ENCODE data around the gene ZKSCAN5.
"Not testable (repeated sequence)": the region's sequence is repeated elsewhere in the genome, so short reads cannot be mapped to it uniquely, and the experiment has no call there.

Gene ZKSCAN5

GRCh38 chr7:99497766-99498545, 6.5 kb upstream of the ZKSCAN5 start:
- DNase-seq (ENCODE audit: low spot score): no peak

GRCh38 chr7:99498546-99498944, 5.9 kb upstream of the ZKSCAN5 start:
- no peak for DNase-seq (ENCODE audit: low spot score)

- DNase-seq (ENCODE audit: low spot score): no peak
Measured at GRCh38 chr7:99499371-99499720, 5.1 kb upstream of the ZKSCAN5 start.

- peak; percentile 94 for DNase-seq (ENCODE audit: low spot score)
Measured at GRCh38 chr7:99499721-99500636, 4.5 kb upstream of the ZKSCAN5 start, which contains the start of gene ZNF394. Gene ZNF394, minus strand, starts transcription at chr7:99500281. Its CDS starts 188 bp downstream, at chr7:99500093.

GRCh38 chr7:99500637-99501009, 3.8 kb upstream of the ZKSCAN5 start:
- DNase-seq (ENCODE audit: low spot score): no peak

- DNase-seq (ENCODE audit: low spot score): not testable (repeated sequence)
Measured at GRCh38 chr7:99501236-99501635, 3.2 kb upstream of the ZKSCAN5 start.

GRCh38 chr7:99504281-99504602, 220 bp upstream of the ZKSCAN5 start:
- DNase-seq (ENCODE audit: low spot score): peak; percentile 97

- DNase-seq (ENCODE audit: low spot score): no peak
Measured at GRCh38 chr7:99505324-99505662, 831 bp downstream of the ZKSCAN5 start.

- DNase-seq (ENCODE audit: low spot score): peak; percentile 20
Measured at GRCh38 chr7:99514050-99514449, 9.6 kb downstream of the ZKSCAN5 start.

- DNase-seq (ENCODE audit: low spot score): no peak
Measured at GRCh38 chr7:99521399-99521798, 16.9 kb downstream of the ZKSCAN5 start.

GRCh38 chr7:99525713-99526440, 21.4 kb downstream of the ZKSCAN5 start:
- no peak for DNase-seq (ENCODE audit: low spot score)

GRCh38 chr7:99531354-99531765, 26.9 kb downstream of the ZKSCAN5 start:
- DNase-seq (ENCODE audit: low spot score): no peak

GRCh38 chr7:99535667-99536066, 31.2 kb downstream of the ZKSCAN5 start:
- no peak for DNase-seq (ENCODE audit: low spot score)

GRCh38 chr7:99539213-99539811, 34.9 kb downstream of the ZKSCAN5 start:
- no peak for DNase-seq (ENCODE audit: low spot score)

- no peak for DNase-seq (ENCODE audit: low spot score)
Measured at GRCh38 chr7:99540542-99540941, 36.1 kb downstream of the ZKSCAN5 start.

GRCh38 chr7:99541212-99541611, 36.8 kb downstream of the ZKSCAN5 start:
- no peak for DNase-seq (ENCODE audit: low spot score)

- no peak for DNase-seq (ENCODE audit: low spot score)
Measured at GRCh38 chr7:99543081-99543671, 38.7 kb downstream of the ZKSCAN5 start.

GRCh38 chr7:99543916-99544315, 39.5 kb downstream of the ZKSCAN5 start:
- no peak for DNase-seq (ENCODE audit: low spot score)

- DNase-seq (ENCODE audit: low spot score): not testable (repeated sequence)
Measured at GRCh38 chr7:99545308-99545707, 40.8 kb downstream of the ZKSCAN5 start.

GRCh38 chr7:99549545-99549944, 45.1 kb downstream of the ZKSCAN5 start:
- DNase-seq (ENCODE audit: low spot score): not testable (repeated sequence)

- DNase-seq (ENCODE audit: low spot score): peak; percentile 22
Measured at GRCh38 chr7:99551334-99551733, 46.9 kb downstream of the ZKSCAN5 start.
